Measurements from ENCODE around the gene MACIR. TPM values are rescaled to one million over a fixed set of nuclear protein-coding genes. Genes with fewer than 3 reads are reported as not detected.
"Not testable (repeated sequence)": the region's sequence is repeated elsewhere in the genome, so short reads cannot be mapped to it uniquely, and the experiment has no call there.

MACIR gene, protein sequence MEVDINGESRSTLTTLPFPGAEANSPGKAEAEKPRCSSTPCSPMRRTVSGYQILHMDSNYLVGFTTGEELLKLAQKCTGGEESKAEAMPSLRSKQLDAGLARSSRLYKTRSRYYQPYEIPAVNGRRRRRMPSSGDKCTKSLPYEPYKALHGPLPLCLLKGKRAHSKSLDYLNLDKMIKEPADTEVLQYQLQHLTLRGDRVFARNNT
- polyA plus RNA-seq: 10 to 100 TPM in 1 of 3 donors, 1 to 10 TPM in 2; 3.3 to 17.9 (median 8.2) TPM

DNA sequence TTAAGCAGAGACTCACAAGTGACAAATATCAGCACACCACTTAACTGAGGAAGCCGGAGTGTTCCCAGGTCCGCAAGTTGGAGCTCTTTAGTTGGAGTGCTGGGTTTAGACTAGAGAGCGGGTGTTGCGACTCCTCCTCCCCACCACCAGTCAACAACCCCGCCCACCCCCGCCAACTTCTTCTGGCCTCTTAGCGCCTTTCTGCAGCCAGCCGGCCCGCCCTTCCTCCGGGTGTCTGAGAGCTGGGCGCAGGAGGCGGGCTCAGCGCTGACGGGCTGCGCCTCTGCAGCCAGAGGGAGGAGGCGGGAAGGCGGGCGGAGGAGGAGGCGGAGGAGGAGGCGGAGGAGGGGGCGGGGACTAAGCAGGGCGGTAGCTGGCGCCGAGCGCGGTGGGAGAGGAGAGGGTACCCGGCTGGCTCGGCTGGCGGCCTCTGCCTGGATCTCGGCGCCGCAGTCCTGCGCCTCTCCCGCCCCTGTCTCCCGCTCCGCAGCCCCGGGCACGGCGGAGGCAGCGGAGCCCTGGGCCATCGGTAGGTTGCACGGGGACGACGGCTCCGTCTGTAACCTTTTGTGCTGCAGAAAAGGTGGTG, at the start of gene MACIR:
TSS of gene MACIR (plus strand) at position 396 of the 589 bp plus-strand sequence. CDS start 17,157 bp downstream, outside the sequence.
- H3K27ac ChIP-seq (ENCODE audit: low read depth, low read length): peak within 1 kb of the TSS; percentile 81
- 0% methylated on average over 38 to 44 of the region's 45 CpGs for WGBS, 3 donors

DNA sequence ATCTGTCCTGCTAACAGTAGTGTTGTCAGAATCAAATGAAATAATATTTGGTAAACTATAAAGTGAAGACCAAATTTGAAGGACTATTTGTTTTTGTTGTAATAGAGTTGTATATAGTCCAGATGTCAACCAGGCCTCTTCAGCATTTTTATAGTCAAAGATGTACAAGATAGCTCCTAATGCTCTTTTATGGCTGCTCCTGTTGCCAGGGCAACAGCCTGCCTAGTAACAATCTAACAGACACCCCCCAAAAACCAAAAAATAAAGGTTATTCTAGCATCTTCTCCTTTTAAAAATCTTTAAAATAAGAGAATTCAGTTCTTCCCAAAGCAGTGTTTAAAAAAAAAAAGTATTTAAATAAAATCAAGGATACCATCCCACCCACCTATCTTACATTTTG, 49.5 kb upstream of the MACIR start:
- H3K27ac ChIP-seq (ENCODE audit: low read depth, low read length): no peak overlapping the region

DNA sequence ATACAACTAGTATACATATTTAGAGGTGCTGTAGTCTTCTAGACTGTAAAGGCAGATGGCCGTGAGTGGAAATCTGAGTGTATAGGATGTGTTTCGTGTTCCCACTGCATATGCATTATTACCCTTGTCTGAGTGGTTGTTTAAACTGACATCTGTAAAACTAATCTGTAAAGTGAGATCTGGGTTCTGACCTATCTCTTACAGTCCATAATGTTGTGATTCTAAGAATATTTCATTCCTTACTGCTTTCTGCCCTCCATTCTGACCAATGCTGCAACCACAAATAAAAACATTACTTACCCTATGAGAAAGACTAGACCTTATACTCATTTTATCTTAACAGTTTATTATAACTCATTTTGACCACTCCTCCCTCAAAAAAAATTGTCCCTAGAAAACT, 47.6 kb upstream of the MACIR start:
- 96 to 98% (median 97%) methylated on average over 2 of the region's 2 CpGs for WGBS, 3 donors
- no peak overlapping the region for H3K27ac ChIP-seq (ENCODE audit: low read depth, low read length)

DNA sequence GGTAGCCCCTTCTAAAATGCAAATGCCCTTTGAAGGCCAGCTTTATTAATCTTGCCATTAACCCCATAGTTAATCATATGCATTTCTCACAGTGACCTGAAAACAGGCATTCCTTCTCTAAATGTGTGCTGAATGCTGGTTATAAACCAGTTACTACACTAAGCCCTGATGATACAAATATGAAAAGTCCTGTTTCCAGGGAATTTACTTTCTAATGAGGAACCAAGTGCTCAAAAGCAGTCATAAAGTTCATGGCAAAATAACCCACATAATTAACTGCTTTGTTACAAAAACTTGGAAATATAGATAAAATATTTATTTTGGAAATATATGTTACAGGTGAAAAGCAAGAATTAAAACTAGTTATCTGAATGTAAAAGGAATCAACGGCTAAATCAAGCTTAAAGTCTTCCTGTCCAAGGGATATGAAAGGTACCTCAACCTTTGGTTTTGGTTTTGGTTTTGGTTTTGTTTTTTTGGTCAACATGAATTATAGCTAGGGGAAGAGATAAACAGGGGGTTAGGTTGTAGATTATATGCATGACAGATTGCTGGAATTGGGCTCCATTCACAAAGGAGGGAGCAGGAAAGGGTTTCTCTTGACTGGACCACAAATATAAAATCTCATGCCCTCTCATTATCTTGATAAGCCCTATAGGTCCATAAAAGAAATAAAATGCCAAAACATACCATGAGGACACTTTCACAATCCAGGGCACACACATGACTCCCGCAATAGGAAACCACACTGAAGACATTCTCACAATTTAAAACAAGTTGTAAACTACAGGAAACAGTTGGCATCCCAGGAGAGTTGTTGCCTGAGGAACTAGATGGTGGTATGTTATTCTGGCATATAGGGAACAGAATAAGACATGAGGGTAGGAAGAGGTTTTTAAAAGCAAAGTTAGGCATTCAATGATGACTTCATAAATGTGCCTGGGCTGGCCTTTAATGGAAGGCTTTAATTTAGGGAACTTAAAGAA, 46.7 kb upstream of the MACIR start:
- 47 to 90% (median 52%) methylated on average over 2 of the region's 2 CpGs for WGBS, 3 donors
- H3K27ac ChIP-seq (ENCODE audit: low read depth, low read length): no peak overlapping the region

DNA sequence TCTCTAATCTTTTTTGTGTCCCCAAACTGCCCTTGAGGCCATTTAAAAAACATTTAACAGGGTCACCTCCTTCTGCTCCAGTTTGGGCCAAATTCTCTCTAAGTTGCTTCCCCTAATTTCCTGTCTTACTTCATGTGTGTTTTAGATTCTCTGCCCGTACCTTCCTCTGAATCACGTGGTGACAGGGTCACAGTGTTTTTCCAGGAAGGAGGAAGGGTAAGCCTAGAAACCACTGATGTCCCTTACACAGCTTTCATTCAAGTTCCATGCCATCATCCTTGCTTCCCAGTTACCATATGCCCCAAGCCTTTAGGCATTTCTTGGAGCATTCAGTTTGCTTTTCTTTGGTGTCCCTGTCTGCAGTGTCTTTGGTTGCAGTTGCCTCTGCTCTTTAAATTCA, 42.4 kb upstream of the MACIR start:
- WGBS, 3 donors: 20 to 33% (median 28%) methylated on average over 2 of the region's 2 CpGs

DNA sequence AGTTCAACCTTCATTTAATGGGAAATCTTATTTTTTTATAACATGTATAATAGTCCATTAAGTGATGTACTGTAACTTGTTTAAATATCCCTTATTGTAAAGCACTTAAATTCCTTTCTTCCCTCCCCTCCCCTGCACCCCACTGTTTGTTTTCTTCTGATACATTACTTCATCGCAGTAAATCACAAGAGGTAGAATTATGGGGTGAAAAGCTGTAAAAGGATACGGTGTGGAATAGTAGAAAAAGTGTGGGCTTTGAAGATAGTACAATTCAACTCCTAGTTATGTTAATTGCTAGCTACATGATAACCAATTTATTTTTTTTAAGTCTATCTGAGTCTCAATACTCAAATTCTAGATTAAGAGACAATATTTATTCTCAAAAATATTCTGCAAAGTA, 41.9 kb upstream of the MACIR start:
- H3K27ac ChIP-seq (ENCODE audit: low read depth, low read length): no peak overlapping the region
- WGBS, 3 donors: 71 to 83% (median 79%) methylated on average over 2 of the region's 2 CpGs

More for the DNA sequence above, 42.4 kb upstream of the MACIR start:
- H3K27ac ChIP-seq (ENCODE audit: low read depth, low read length): no peak overlapping the region

DNA sequence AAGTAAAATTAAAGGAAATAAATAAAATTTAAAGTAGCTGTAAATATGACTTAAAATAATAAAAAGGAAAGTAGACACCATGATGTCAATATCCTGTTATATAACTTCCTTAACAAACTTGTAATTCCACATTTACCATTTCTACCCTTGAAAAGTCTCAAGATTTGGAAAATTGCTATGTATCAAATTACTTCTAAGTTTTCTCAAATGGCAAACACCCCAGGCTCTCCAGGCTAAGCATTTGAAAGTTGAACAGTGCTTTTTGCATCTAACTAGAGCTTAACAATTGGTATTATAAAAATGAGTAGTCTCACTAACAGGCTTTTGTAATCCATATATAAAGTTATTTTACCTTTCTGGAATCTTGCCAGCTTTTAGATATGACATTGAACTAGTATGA, 41.5 kb upstream of the MACIR start:
- no peak overlapping the region for H3K27ac ChIP-seq (ENCODE audit: low read depth, low read length)

DNA sequence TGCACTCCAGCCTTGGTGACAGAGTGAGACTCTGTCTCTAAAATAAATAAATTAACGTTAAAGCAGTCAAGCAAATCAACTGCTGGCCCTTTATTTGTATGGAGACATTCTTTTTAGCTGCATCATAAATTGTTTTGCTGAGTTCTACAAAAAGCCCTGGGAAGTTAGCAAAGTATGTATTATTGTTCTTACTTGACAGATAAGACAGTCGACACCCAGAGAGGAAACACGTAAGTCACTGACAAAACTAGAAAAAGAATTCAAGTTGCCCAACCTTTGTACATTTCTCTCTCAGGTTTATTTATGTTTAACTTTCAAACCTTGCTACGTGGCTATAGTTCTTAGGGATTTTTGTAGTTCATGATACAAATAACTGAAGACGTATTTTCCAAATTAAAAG, 40.4 kb upstream of the MACIR start:
- 74 to 82% (median 78%) methylated on average over 5 of the region's 5 CpGs for WGBS, 3 donors
- no peak overlapping the region for H3K27ac ChIP-seq (ENCODE audit: low read depth, low read length)

DNA sequence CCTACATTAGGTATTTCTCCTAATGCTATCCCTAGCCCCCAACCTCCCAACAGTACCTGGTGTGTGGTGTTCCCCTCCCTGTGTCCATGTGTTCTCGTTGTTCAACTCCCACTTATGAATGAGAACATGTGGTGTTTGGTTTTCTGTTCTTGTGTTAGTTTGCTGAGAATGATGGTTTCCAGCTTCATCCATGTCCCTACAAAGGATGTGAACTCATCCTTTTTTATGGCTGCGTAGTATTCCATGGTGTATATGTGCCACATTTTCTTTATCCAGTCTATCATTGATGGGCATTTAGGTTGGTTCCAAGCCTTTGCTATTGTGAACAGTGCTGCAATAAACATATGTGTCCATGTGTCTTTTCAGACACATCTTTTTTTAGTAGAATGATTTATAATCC, 39.5 kb upstream of the MACIR start:
- WGBS, 3 donors: 91 to 98% (median 96%) methylated on average over 2 of the region's 2 CpGs
- H3K27ac ChIP-seq (ENCODE audit: low read depth, low read length): not testable (repeated sequence)

DNA sequence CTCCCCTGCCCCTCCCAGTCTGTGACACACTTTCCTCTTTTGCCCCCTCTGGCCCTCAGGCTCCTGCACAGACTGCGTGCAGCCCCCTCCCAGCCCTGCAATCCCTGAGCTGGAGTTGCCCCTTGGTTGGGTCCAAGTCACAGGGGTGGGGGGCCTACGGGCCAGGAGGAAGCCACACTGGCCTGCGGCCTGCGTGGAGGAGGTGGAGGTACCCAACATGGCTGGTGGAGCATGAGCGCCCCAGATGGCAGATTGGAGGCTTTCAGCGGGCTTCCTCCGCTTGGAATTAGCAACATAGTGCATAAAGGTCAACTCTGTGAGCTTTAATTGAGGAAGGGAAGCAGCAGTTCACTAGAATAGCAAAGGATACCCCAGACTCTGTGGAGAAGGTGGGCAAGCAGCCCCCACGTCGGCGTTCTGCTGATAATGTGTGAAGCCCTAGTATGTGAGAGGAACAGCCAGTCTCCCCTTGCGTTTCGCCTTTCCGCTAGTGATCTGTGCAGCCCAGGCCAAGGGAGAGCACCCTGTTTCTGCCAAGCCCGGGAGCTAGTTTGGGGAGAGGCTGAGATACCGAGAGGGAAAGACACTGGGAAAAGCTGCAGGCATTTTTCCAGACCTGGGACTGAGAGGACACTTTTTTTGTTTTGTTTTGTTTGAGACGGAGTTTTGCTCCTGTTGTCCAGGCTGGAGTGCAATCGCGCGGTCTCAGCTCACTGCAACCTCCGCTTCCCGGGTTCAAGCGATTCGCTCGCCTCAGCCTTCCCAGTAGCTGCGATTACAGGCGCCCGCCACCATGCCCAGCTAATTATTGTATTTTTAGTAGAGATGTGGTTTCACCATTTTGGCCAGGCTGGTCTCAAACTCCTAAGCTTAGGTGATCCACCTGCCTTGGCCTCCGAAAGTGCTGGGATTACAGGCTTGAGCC, 35.3 kb upstream of the MACIR start:
- 90 to 95% (median 93%) methylated on average over 28 of the region's 28 CpGs for WGBS, 3 donors
- H3K27ac ChIP-seq (ENCODE audit: low read depth, low read length): no peak overlapping the region

DNA sequence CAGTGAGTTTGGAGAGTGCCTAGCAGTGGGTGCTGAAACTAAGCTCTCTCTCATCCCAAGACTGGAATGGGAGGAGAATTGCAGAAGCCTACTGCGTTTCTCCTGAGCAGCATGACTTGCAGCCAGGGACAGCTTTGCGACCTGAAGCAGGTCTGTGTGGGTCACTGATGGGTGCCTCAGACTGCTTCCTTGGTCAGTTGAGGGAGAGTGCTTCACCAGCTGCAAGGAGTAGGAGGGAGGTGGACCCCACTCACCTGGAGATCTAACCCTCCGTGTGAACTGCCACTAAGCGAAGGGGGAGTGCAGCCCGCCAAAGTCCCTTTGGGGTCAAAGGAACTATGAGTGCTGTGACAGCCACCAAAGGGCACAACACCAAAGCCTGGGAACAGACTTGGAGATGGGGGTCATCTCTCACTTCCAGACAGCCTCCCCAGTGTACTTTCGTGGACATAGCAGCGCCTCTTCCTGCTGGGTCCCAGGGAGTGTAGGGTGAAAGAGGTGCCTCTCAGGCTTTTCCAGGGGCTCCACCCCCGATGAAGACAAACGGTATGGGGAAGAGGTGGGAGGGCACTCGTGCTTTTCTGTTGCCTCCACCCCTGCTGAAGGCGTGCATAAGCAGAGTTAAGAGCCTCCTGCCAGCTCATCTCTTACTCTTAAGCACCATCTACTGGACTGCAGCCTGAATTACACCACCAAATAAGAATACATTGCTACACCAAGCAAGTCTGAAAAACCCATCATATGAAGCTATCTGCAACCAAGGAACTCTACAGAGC, 34.3 kb upstream of the MACIR start:
- 52 to 59% (median 58%) methylated on average over 11 of the region's 11 CpGs for WGBS, 3 donors
- no peak overlapping the region for H3K27ac ChIP-seq (ENCODE audit: low read depth, low read length)

DNA sequence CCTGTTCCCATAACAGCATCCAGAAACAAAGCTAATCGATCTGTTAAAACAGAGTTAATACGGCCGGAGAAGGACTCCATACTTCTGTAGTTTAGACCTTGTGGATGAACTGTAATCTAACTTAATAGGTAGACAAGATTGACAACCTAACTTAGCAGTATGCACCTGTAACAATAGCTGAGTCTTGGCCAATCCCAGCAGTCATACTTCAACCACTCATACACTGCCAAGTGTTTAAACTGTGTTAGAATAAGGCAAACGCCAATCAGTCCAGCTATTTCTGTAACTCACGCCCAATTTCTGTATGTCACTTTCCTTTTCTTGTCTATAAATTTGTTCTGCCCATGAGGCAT, 33.7 kb upstream of the MACIR start:
- no peak overlapping the region for H3K27ac ChIP-seq (ENCODE audit: low read depth, low read length)
- WGBS, 3 donors: 80 to 85% (median 85%) methylated on average over 5 of the region's 5 CpGs

DNA sequence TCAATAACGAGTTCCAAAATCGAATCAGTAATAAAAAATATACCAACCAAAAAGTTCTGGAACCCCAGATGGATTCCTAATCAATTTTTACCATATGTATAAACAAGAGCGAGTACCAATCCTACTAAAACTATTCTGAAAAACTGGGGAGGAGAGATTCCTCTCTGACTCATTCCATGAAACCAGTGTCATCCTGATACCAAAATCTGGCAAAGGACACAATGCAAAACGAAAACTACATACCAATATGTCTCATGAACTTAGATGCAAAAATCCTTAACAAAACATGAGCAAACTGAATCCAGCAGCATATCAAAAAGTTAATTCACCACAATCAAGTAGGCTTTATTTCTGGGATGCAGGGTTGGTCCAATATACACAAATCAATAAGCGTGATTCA, 30.5 kb upstream of the MACIR start:
- WGBS, 3 donors: 85 to 88% (median 88%) methylated on average over 5 of the region's 5 CpGs
- no peak overlapping the region for H3K27ac ChIP-seq (ENCODE audit: low read depth, low read length)

DNA sequence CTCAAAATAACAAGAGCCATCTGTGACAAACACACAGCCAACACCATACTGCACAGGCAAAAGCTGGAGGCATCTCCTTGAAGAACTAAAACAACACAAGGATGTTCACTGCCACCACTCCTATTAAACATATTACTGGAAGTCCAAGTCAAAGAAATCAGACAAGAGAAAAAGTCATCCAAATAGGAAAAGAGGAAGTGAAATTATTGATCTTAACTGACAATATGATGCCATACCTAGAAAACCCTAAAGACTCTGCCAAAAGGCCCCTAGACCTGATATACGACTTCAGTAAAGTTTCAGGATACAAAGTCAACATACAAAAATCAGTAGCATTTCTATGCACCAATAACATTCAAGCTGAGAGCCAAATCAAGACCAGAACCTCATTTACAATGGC, 30.0 kb upstream of the MACIR start:
- no peak overlapping the region for H3K27ac ChIP-seq (ENCODE audit: low read depth, low read length)
- 76 to 80% (median 80%) methylated on average over 1 of the region's 1 CpG for WGBS, 3 donors

DNA sequence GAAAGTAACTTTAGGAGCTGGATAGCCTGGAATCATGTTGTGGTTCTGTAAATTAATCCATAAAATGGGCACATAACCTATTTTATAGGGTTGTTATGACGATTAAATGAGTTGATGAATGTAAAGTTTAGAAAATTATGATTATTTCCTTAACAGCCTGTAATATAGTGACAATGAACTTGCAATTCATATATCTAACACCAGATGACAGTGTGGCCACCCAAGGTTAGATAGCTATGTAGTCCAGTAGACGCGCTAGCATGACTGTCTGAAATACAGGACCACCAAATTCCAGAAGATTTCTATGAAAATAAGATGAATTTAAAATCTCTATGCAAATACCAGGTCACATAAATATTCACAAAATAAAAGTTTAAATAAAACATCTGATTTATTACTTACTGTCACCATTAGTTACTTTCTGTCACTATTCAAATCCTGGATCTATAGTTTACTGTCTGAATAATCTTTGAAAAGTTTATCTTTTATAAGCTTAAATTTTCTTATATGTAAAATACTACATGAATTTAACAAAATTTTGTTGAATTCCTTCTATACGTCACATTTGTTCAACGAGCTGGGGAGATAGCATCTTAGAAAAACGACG, 26.1 kb upstream of the MACIR start:
- H3K27ac ChIP-seq (ENCODE audit: low read depth, low read length): no peak overlapping the region
- WGBS, 3 donors: 74 to 76% (median 74%) methylated on average over 7 of the region's 7 CpGs

DNA sequence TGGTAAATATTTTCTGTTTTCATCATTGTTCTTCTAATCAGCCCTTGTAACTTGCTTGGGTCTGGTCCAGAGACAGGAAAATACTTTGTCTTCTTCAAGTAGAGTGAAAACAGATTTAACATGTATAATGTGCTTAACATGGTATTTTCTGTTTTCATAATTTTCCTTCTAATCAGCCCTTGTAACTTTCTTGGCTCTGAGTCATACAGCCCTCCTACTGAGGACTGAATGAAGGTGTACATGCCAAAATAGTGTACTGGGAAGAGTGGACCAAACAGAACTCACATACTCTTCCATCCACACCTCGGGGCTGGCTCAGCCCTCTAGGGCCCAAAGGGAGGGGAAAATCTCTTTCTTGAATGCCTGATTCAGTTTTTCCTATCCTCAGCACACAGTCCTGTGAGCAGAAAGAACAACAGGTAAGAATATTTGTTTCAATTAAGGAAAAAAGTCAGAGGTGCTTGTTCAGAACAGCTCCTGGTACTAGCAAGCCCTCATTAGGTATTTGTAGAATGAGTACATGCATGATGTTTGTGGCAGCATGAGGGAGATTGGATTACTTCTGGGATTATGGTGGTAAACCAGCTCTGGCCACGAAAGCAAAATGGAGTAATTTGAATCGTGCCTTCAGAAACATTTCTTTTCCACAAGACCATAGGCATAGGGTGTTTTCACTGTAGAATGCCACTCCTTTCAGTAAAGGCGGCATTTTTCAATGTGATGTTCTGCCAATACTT, 24.2 kb upstream of the MACIR start:
- 87 to 88% (median 87%) methylated on average over 4 of the region's 4 CpGs for WGBS, 3 donors
- no peak overlapping the region for H3K27ac ChIP-seq (ENCODE audit: low read depth, low read length)

DNA sequence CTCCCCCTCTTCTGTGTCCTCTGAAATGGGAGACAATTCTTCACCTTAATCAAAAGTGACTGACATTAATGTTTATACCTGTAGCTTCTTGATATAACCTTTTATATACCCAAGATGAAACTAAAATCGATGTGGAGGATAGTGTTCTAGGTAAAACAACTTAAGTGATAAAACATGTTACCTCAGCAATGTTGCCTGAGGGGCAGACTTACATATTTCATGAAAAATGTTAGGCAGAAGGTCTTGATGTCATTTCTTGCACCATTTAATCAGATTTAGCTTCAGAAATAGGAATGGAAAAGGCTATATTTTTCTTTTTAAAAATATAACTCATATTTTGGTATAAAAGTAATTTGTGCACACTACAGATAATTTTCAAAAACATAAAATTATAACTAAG, 22.7 kb upstream of the MACIR start:
- WGBS, 3 donors: 76 to 85% (median 81%) methylated on average over 1 of the region's 1 CpG
- no peak overlapping the region for H3K27ac ChIP-seq (ENCODE audit: low read depth, low read length)

Measured in adipose tissue (tissue), 3 donors.